Measurements from ENCODE around the gene IL15RA.
"Not testable (repeated sequence)": the region's sequence is repeated elsewhere in the genome, so short reads cannot be mapped to it uniquely, and the experiment has no call there.

IL15RA gene

DNA sequence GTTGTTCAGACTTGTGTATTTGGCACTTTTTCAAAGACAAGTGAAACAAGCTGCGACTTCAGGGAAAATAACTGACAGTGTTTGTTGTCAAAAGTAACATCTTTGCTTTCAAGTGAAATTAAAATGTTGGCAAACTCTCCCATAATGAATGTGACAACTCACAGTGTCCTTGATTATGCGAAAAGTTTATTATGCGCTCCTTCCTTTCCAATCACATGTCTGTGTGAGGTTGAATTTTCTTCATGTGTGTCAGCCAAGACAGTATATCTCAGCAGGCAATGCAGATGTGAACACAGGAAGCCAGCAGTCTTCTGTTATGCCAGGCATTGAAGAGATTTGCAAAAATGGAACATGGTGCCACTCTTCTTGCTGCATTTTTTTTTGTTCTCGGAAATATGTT, 58.6 kb downstream of the IL15RA start:
- DNase-seq, result no peak

DNA sequence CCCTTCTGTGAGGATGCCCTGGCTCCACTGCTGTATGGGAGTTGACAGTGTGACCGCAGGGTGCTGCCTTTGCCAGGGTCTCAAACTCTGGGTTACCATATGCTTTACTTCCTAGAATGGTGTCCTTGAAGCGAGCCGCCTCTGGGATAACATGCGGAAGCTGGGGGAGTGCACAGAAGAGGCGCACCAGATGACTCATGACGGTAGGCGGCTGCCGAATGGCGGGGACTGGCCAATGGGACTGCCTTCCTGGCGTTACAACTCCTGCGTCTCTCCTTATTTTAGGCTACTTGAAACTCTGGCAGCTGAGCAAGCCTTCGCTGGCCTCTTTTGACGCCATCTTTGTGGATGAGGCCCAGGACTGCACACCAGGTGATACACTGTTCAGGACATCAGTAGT, 60.0 kb downstream of the IL15RA start:
- no peak for DNase-seq

DNA sequence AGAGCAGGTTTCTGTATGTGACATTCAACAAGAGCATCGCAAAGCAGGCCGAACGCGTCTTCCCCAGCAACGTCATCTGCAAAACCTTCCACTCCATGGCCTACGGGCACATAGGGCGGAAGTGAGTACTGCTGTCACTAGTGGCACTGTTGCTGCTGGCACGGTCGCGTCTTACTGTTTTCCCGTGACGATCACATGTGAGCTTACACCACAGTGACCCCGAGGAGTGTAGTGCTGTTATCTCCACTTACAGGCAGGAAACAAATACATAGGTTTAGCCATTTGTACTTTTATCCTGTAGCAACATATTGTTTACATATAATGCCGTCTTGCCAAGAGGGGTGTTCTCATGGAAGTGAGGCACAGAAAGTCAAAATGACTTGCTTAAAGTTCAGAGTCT, 61.9 kb downstream of the IL15RA start:
- no peak for DNase-seq

DNA sequence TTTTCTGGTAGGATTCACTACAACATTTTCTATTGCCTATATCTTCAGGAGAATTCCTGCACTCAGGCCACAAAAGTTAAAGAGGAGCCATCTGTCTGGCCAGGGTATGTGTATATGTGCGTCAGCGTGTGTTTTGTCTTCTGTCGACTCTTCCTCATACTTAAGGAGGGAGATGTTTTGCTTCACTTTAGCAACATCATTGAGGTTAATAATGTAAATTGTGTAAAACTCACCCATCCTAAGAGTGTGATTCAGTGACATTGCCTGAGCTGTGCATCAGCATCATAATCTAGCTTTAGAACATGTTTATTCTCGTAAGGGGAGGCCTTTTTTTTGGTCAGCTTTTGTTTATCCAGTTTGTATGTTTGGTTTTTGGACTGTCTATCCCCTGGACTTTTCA, 63.6 kb downstream of the IL15RA start:
- no peak for DNase-seq

DNA sequence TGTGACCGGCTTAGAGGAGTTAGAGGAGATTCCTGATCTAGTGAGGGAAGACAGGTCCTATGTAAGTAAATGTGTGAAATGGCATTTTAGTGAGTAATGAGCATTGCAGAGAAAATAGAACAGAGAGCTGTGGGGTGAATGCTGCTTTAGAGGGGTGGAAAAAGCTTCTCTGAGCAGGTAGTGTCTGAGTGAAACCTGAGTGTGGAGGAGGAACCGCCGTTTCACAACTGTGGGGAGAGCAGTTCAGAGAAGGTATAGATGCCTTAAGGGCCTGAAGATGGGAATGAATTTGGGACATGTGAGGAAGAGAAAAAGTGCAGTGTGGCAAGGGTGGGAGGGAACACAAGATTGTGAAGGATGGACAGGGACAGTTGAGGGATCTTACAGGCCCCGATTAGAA, 65.7 kb downstream of the IL15RA start:
- no peak for DNase-seq

DNA sequence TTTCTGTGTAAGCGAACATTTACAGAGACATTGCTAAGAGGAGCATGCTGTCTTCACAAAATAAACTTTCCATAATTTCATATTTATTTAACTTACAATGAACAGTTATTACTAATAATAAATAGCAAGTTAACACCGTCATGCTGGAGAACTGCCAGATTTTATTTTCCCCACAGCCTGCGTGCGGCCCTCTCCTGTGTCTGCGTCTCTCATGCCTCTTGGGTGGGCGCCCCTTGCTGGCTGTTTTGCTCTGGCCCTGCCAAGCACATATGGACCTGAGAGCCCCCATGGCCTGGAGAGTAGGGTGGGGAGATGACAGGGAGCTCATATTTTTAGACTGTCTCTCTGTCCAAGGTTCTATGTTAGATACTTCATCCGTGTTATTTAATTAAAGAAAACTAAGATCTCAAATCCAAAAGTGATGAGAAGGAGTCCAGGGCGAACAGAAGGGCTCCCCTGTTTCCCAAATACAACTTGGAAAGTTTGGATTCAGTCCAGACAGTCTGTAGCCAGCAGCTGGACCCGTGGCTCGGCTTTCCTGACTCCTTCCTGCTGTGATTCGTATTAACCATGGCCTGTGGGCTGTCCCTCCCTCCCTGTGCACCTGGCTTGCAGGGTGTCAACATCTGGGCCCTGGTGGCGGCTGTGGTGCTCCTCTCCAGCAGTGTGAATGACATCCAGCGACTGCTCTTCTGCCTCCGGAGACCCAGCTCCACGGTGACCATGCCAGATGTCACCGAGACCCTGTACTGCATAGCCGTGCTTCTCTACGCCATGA, 66.8 kb downstream of the IL15RA start:
- DNase-seq, result no peak

DNA sequence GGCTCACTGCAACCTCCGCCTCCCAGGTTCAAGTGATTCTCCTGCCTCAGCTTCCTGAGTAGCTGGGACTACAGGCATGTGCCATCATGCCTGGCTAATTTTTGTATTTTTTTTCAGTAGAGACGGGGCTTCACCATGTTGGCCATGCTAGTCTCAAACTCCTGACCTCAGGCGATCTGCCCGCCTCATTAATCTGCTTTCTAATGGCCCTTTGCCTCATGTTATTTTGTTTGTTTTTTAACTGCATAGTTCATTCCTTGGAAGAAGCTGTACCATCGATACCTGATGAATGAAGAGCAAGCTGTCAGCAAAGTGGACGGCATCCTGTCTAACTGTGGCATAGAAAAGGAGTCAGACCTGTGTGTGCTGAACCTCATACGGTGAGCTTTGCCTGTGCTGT, 68.7 kb downstream of the IL15RA start:
- DNase-seq, result not testable (repeated sequence)

DNA sequence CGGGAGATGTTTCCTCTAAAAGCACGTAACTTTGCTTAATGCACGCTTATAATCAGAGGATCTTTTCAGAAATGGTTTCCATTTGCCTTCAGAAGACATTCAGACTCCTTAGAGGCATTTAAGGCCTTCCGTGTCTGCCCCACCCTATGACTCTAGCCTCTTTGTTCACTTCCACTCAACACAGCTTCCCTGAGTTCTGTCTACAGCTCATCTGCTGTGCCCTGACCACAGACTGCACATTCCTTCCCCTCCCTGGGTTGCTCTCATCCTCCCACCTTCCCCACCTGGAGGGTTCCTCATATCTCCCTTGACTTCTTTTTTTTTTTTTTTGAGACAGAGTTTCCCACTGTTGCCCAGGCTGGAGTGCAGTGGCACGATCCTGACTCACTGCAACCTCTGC, 70.7 kb downstream of the IL15RA start:
- no peak for DNase-seq

DNA sequence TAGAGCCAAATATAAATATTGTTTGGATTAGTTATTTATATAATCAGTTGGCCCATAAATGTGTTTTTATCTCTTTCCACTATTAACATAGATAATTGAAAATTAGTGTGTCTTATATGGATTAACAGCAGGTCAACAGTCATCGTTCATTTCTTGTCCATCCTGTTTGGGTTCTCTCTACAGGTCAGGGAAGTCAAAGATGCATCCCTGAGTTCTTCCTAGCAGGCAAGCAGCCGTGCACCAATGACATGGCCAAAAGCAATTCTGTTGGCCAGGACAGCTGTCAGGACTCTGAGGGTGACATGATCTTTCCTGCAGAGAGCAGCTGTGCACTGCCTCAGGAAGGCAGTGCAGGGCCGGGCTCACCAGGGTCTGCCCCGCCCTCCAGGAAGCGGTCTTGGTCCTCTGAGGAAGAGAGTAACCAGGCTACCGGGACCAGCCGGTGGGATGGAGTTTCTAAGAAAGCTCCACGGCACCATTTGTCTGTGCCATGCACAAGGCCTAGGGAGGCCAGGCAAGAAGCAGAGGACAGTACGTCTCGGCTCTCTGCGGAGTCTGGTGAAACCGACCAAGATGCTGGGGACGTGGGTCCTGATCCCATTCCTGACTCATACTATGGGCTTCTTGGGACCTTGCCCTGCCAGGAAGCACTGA, 71.4 kb downstream of the IL15RA start:
- DNase-seq, result no peak

DNA sequence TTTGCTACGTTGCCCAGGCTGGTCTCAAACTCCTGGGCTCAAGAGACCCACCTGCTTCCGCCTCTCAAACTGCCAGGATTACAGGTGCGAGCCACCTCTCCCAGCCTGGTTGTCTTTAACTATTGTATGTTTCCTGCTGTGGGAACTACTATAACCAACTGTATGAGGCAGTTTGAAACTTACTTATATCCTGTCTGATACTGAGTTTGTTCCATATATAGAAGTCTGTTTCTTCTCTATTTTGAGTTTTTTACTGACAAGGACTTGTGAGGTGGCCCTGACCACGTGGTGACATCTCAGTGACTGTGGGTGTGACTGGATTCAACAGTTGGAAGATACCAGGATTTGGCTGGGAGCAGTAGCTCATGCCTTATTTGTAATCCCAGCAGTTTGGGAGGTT, 73.1 kb downstream of the IL15RA start:
- DNase-seq, result no peak

DNA sequence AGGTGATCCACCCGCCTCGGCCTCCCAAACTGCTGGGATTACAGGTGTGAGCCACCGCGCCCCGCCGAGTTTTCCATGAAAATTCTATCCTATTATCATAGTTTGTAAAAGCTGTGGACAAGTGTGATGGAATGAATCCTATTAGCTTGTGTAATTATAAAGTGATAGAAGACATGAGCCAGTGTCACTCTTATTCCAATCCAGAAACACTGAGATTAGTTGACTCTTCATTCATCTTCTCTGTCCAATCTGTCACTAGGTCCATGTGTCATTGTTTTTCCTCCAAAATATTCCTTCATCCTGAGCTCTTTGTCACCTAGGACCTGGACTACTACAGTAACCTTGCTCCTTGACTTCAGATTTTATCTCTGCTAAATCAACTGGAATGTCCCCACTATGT, 73.8 kb downstream of the IL15RA start:
- no peak for DNase-seq

DNA sequence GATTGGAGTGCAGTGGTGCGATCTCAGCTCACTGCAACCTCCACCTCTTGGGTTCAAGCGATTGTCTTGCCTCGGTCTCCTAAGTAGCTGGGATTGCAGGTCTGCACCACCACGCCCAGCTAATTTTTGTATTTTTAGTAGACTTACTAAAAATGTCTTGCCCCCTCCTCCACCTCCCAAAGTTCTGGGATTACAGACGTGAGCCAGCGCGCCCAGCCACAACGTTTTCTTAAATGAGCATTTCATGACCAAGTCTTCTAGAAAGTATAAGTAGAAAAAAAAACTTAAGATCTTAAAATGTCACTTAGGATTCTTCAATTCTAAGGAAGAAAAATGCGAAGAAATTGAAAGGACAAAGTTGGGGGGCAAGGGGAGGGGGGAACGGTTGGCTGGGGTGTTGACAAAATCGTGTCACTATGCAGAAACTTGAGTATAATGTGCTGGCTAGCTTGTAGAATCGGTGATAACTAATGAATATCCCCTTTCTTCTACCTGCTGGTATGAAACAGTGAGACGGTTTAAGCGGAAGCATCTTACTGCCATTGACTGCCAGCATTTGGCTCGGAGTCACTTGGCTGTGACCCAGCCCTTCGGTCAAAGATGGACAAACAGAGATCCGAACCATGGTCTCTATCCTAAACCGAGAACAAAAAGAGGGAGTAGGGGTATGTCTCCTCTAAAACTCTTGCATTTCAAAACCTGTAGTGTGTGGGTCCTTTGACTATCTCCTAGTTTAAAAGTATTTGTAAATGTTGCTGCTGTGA, 74.7 kb downstream of the IL15RA start:
- DNase-seq, result no peak
